Measurements from ENCODE around the gene ZNF813. TPM values are rescaled to one million over a fixed set of nuclear protein-coding genes. Genes with fewer than 3 reads are reported as not detected.

ZNF813 gene
- total RNA-seq, 1 donor from 2014 or later, result 3.1 TPM

Other genes with a start within 250 kb of the ZNF813 start
- gene ZNF677, start 212.9 kb upstream of the ZNF813 start, total RNA-seq, result 2.5 and 3.2 TPM in 2 replicates
- gene VN1R2, start 209.4 kb upstream of the ZNF813 start, total RNA-seq, result not detected in 2 replicates
- gene VN1R4, start 200.0 kb upstream of the ZNF813 start, total RNA-seq, result not detected in 2 replicates
- gene ZNF845, start 134.0 kb upstream of the ZNF813 start, total RNA-seq, result 10.0 and 10.2 TPM in 2 replicates
- gene ZNF525, start 102.0 kb upstream of the ZNF813 start, total RNA-seq, result 15.5 and 15.8 TPM in 2 replicates
- gene ZNF765, start 72.6 kb upstream of the ZNF813 start, total RNA-seq, result 10.2 and 13.7 TPM in 2 replicates
- 11.6 and 12.7 TPM in 2 replicates for gene ZNF761, start 35.7 kb upstream of the ZNF813 start, total RNA-seq
- gene ZNF331, start 70.4 kb downstream of the ZNF813 start, total RNA-seq, result 13.7 and 15.6 TPM in 2 replicates
- not detected in 2 replicates for gene DPRX, start 164.3 kb downstream of the ZNF813 start, total RNA-seq